Activated naive CD8-positive, alpha-beta T cell treated with anti-CD3 and anti-CD28 coated beads, Interleukin-2, amount 10 ng/mL, durations not matched to agents 7 days and 5 days (primary cell): ENCODE data around the gene RNLS. TPM values are rescaled to one million over a fixed set of nuclear protein-coding genes. Genes with fewer than 3 reads are reported as not detected.

Source experiments
- ATAC-seq: fragments of 150-1000 bp; cut with Tn5 transposase; one replicate; pipeline ENCODE4 v1.10.0; 2021; ENCODE audit warnings: low read depth, moderate library complexity
- POLR2A ChIA-PET: fragments of 350-600 bp; sonication (Branson Sonifier 250); formaldehyde crosslinking; loops from one replicate; lab custom pipeline; 2021; ENCODE audit warnings: antibody characterized with exemption; lab: Charles Lee
- DNase-seq: peaks from one replicate; pipeline ENCODE4 v3.0.0; 2021
- H3K27ac Mint-ChIP-seq: one replicate; pipeline ENCODE4 v1.8.0; 2022; ENCODE audit warnings: mild to moderate bottlenecking, mixed read lengths
- H3K27me3 Mint-ChIP-seq: one replicate; pipeline ENCODE4 v1.8.0; 2022; ENCODE audit warnings: mild to moderate bottlenecking, moderate library complexity, mixed read lengths
- H3K36me3 Mint-ChIP-seq: one replicate; pipeline ENCODE4 v1.8.0; 2021; ENCODE audit warnings: mild to moderate bottlenecking, mixed read lengths
- H3K4me1 Mint-ChIP-seq: one replicate; pipeline ENCODE4 v1.8.0; 2021; ENCODE audit warnings: mixed read lengths
- H3K4me3 Mint-ChIP-seq: one replicate; pipeline ENCODE4 v1.8.0; 2022; ENCODE audit warnings: mild to moderate bottlenecking, moderate library complexity, mixed read lengths
- H3K9me3 Mint-ChIP-seq: one replicate; pipeline ENCODE4 v1.8.0; 2021; ENCODE audit warnings: mixed read lengths
- total RNA-seq, 2 experiments: library from RNA; stranded (reverse); gene quantifications; one replicate each; pipeline ENCODE4 v1.2.3, GENCODE V29; 2021

RNLS gene
- total RNA-seq, 2 experiments from 2014 or later, result 3.5 to 5.2 TPM

DNA sequence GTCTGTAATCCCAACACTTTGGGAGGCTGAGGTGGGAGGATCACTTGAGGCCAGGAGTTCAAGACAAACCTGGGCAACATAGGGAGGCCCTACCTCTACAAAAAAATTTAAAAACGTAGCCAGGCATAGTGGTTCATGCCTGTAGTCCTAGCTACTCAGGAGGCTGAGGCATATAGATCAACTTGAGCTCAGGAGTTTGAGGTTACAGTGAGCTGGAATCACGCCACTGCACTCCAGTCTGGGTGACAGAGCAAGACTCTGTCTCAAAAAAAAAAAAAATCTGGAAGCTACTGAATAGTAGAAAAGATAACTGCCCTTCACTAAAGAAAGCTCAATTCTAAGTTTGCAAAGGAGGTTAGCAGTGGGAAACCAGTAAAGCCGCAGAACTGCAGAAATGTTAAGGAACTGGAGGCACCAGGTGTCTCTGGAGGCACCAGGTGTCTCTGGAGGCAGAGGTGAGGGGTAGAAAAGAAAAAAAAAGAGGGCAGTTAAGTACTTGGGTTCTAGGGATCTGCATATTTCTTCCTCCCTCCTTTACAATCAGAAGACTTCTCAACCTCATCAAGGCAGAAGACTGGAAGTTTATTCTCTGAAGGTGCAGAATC is 56.5 kb downstream of the RNLS start:
- Mint-ChIP-seq H3K36me3 (peaks cover under 1% of the 10 kb centered on the region), H3K4me3 (no peak overlapping the region), H3K4me1 (no peaks in the 10 kb centered on the region), H3K27me3 (peaks cover 3% of the 10 kb centered on the region), H3K27ac (no peak overlapping the region), H3K9me3 (no peaks in the 10 kb centered on the region)
- ATAC-seq, result no peak
- POLR2A ChIA-PET, result no interaction called here
- DNase-seq, result no peak

- Mint-ChIP-seq H3K36me3 (peaks cover 2% of the 10 kb centered on the region), H3K27ac (no peak overlapping the region), H3K4me3 (no peak overlapping the region), H3K4me1 (no peaks in the 10 kb centered on the region), H3K9me3 (no peaks in the 10 kb centered on the region), H3K27me3 (peaks cover 2% of the 10 kb centered on the region)
- ATAC-seq, result no peak
- POLR2A ChIA-PET, result no interaction called here
- no peak for DNase-seq
These were observed 57.6 kb downstream of the RNLS start for GRCh38 chr10:88525371-88526069.

DNA sequence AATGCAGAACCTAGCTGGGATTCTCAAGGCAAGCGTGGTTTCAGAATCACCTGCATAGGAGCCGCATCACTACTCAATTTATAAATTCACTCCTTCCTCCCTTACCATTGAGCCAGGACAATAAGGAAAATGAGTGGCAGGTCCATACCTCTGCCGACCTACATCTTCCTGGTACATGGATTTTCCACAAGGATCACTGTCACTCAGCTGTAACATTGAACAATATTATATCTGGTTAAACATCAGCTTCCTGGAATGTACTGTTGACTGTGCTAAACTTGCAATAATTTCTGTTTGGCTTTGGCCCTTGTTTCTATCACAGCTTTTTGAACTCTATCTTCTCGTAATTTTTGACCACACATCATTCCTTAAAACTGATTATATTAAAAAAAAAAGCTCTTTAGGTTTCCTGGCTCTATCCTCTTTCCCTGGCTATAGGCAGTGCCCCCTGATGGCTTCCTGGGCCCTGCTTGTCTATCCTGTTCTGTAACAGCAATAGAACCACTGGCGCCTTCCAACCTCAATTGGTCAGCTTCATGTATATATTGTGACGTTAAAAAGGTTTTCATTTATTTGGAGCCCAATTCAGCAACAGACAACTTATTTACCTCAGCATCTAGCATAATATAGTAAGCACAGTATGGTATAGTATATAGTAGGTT is 59.2 kb downstream of the RNLS start:
- POLR2A ChIA-PET, result no interaction called here
- Mint-ChIP-seq H3K36me3 (peaks cover 2% of the 10 kb centered on the region), H3K9me3 (no peaks in the 10 kb centered on the region), H3K27me3 (peaks cover 2% of the 10 kb centered on the region), H3K4me1 (no peaks in the 10 kb centered on the region), H3K4me3 (no peak overlapping the region), H3K27ac (no peak overlapping the region)
- ATAC-seq, result no peak
- DNase-seq, result no peak

DNA sequence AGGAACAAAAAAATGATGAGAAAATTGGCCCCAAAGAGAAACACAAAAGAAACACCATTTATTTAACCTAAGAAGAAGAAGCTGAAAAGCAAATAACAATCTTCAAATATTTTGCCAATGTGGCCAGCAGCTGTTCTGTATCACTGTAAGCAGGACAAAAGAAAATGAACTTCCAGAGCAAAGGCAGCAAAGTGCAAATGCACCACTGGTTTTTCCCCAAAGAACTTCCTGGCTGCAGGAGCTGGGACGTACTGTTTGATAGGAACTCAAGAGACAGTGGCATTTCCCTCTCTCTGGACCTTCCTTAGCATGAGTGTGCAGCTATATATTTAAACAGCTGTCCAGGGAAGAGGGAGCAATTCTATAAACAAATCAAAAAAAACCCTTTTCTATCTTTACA is 60.4 kb downstream of the RNLS start:
- Mint-ChIP-seq H3K27me3 (peaks cover 2% of the 10 kb centered on the region), H3K36me3 (peaks cover 2% of the 10 kb centered on the region), H3K4me1 (no peaks in the 10 kb centered on the region), H3K9me3 (no peaks in the 10 kb centered on the region), H3K4me3 (no peak overlapping the region), H3K27ac (no peak overlapping the region)
- DNase-seq (no peak), ATAC-seq (no peak)
- POLR2A ChIA-PET, result no interaction called here

DNA sequence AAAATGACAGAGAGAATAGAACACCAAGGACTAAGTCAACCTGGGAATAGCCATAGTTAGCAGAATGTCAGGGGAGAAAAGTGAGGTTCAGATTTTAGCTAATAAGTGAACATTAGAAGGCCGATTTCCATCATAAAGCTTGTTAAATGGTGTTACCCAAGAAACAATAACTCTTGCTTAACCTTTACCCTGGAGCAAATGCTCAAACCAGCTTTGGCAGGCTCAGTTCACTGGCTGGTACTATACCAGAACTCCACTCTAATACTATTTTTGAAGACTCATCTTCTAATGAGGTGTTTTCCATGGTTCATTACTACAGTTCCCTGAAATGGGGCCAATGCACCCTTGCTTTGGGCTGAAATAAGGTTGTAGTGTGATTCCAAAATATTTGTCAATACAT is 61.3 kb downstream of the RNLS start:
- POLR2A ChIA-PET, result no interaction called here
- H3K36me3 Mint-ChIP-seq, result peaks cover 2% of the 10 kb centered on the region
- no peaks in the 10 kb centered on the region for H3K9me3 Mint-ChIP-seq
- no peak overlapping the region for H3K27ac Mint-ChIP-seq
- no peaks in the 10 kb centered on the region for H3K4me1 Mint-ChIP-seq
- H3K4me3 Mint-ChIP-seq, result no peak overlapping the region
- peaks cover 2% of the 10 kb centered on the region for H3K27me3 Mint-ChIP-seq
- DNase-seq (no peak), ATAC-seq (no peak)

DNA sequence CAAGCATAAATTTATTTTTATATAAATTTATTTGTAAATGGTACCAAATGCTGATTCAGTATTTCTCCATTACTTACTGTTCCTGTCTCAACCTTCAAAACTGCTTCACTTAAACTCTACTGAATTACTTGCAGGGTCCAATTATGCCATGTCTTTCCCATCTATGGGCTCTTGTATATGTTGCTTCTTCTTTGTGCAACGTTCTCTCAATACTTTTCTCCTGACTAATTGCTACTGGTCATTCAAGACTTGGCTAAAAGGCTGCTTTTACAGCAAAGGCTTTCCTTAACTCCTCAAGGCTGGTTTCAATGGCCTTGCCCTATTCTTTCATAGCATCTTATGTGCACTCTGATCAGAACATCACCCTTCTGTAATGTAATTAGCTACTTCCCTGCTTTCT is 67.9 kb downstream of the RNLS start:
- POLR2A ChIA-PET, result no interaction called here
- ATAC-seq (no peak), DNase-seq (no peak)
- Mint-ChIP-seq H3K27ac (no peak overlapping the region), H3K27me3 (no peaks in the 10 kb centered on the region), H3K36me3 (no peaks in the 10 kb centered on the region), H3K9me3 (no peaks in the 10 kb centered on the region), H3K4me1 (no peaks in the 10 kb centered on the region), H3K4me3 (no peak overlapping the region)

- DNase-seq, result no peak
- Mint-ChIP-seq H3K4me3 (no peak overlapping the region), H3K9me3 (no peaks in the 10 kb centered on the region), H3K27ac (no peak overlapping the region), H3K4me1 (no peaks in the 10 kb centered on the region), H3K36me3 (no peaks in the 10 kb centered on the region), H3K27me3 (no peaks in the 10 kb centered on the region)
- no peak for ATAC-seq
- POLR2A ChIA-PET, result no interaction called here
These were observed 70.5 kb downstream of the RNLS start for GRCh38 chr10:88512599-88512998.

- no peaks in the 10 kb centered on the region for H3K36me3 Mint-ChIP-seq
- DNase-seq (no peak), ATAC-seq (no peak)
- H3K27ac Mint-ChIP-seq, result no peak overlapping the region
- POLR2A ChIA-PET, result no interaction called here
- no peaks in the 10 kb centered on the region for H3K4me1 Mint-ChIP-seq
- H3K4me3 Mint-ChIP-seq, result no peak overlapping the region
- H3K9me3 Mint-ChIP-seq, result no peaks in the 10 kb centered on the region
- H3K27me3 Mint-ChIP-seq, result peaks cover 7% of the 10 kb centered on the region
These were observed 74.3 kb downstream of the RNLS start for GRCh38 chr10:88508796-88509195.

GRCh38 chr10:88507826-88508453 is 75.2 kb downstream of the RNLS start:
- DNase-seq (no peak), ATAC-seq (no peak)
- POLR2A ChIA-PET, result no interaction called here
- H3K4me3 Mint-ChIP-seq, result no peak overlapping the region
- H3K27me3 Mint-ChIP-seq, result peaks cover 7% of the 10 kb centered on the region
- H3K27ac Mint-ChIP-seq, result no peak overlapping the region
- H3K9me3 Mint-ChIP-seq, result no peaks in the 10 kb centered on the region
- no peaks in the 10 kb centered on the region for H3K4me1 Mint-ChIP-seq
- no peaks in the 10 kb centered on the region for H3K36me3 Mint-ChIP-seq

- no peak for ATAC-seq
- H3K36me3 Mint-ChIP-seq, result no peaks in the 10 kb centered on the region
- H3K9me3 Mint-ChIP-seq, result no peaks in the 10 kb centered on the region
- no peak overlapping the region for H3K4me3 Mint-ChIP-seq
- POLR2A ChIA-PET, result no interaction called here
- no peaks in the 10 kb centered on the region for H3K4me1 Mint-ChIP-seq
- no peak overlapping the region for H3K27ac Mint-ChIP-seq
- DNase-seq, result no peak
- H3K27me3 Mint-ChIP-seq, result peaks cover 7% of the 10 kb centered on the region
These were observed 75.7 kb downstream of the RNLS start for GRCh38 chr10:88507404-88507803.

GRCh38 chr10:88505680-88506215 is 77.4 kb downstream of the RNLS start:
- ATAC-seq, result no peak
- no peak overlapping the region for H3K4me3 Mint-ChIP-seq
- H3K27me3 Mint-ChIP-seq, result peaks cover 7% of the 10 kb centered on the region
- no peak for DNase-seq
- H3K9me3 Mint-ChIP-seq, result no peaks in the 10 kb centered on the region
- no peak overlapping the region for H3K27ac Mint-ChIP-seq
- POLR2A ChIA-PET, result no interaction called here
- H3K36me3 Mint-ChIP-seq, result no peaks in the 10 kb centered on the region
- H3K4me1 Mint-ChIP-seq, result no peaks in the 10 kb centered on the region

GRCh38 chr10:88505265-88505664 is 77.9 kb downstream of the RNLS start:
- no peaks in the 10 kb centered on the region for H3K9me3 Mint-ChIP-seq

GRCh38 chr10:88500656-88501055 is 82.5 kb downstream of the RNLS start:
- H3K36me3 Mint-ChIP-seq, result no peaks in the 10 kb centered on the region
- H3K27ac Mint-ChIP-seq, result no peak overlapping the region
- ATAC-seq (no peak), DNase-seq (no peak)
- peaks cover 5% of the 10 kb centered on the region for H3K4me1 Mint-ChIP-seq
- no peak overlapping the region for H3K4me3 Mint-ChIP-seq
- POLR2A ChIA-PET, result no interaction called here
- peaks cover 1% of the 10 kb centered on the region for H3K9me3 Mint-ChIP-seq
- peaks cover 3% of the 10 kb centered on the region for H3K27me3 Mint-ChIP-seq

More at GRCh38 chr10:88505265-88505664, 77.9 kb downstream of the RNLS start:
- DNase-seq (no peak), ATAC-seq (no peak)
- Mint-ChIP-seq H3K4me3 (no peak overlapping the region), H3K36me3 (no peaks in the 10 kb centered on the region), H3K27me3 (peaks cover 7% of the 10 kb centered on the region), H3K27ac (no peak overlapping the region), H3K4me1 (no peaks in the 10 kb centered on the region)
- POLR2A ChIA-PET, result no interaction called here
